K562 (cell line): Measurements from ENCODE around the gene KRTAP10-6. TPM values are rescaled to one million over a fixed set of nuclear protein-coding genes. Genes with fewer than 3 reads are reported as not detected.
A peak's percentile ranks its signal among the peaks of the same experiment; 100 is the strongest.
"Not testable (repeated sequence)": the region's sequence is repeated elsewhere in the genome, so short reads cannot be mapped to it uniquely, and the experiment has no call there.

Experiments
- ATAC-seq: fragments of 200-7000 bp; cut with Tn5 transposase; 3 replicates; pipeline ENCODE4 v1.9.1; 2020; ENCODE audit warnings: moderate library complexity
- BruUV-seq: library from RNA; stranded (reverse); fragments of 400-500 nt; replicated peaks from 2 replicates; lab custom pipeline; 2021; lab: Mats Ljungman, UMichigan
- CTCF ChIA-PET: fragments of 300-600 bp; formaldehyde crosslinking; extraction: SDS; loops from one replicate; lab custom pipeline; 2021; ENCODE audit warnings: low intra/inter-chr PET ratio; lab: Yijun Ruan, JAX
- POLR2A ChIA-PET: fragments of 300-600, 350-650 bp; sonication (Branson Sonifier 250); formaldehyde crosslinking; extraction: SDS; loops from one replicate; lab custom pipeline; 2021; ENCODE audit warnings: antibody characterized with exemption, inconsistent platforms; lab: Yijun Ruan, JAX
- DNase-seq, 4 experiments: peaks; one replicate each; pipeline versions ENCODE4 v3.0.0 to v3.0.0-alpha.2; 2011 to 2018; ENCODE audit warnings: low spot score in 3 of 4, mixed read lengths in 3 of 4; ENCODE audit errors: extremely low read depth in 1 of 4
- FAIRE-seq: peaks from 2 replicates; lab custom pipeline; 2011; peaks lifted over from hg19 to GRCh38; lab: Jason Lieb, UNC
- H2AFZ ChIP-seq: 2 replicates; pipeline ENCODE4 v1.6.0; 2011; ENCODE audit warnings: low read depth, low read length, control low read depth, inconsistent platforms
- H3K27ac ChIP-seq: fragments of 200-600 bp; 3 replicates; pipeline ENCODE4 v1.8.0; 2011; ENCODE audit warnings: low read depth, mild to moderate bottlenecking, control low read depth, inconsistent platforms, low read length, moderate library complexity, mixed read lengths; ENCODE audit errors: extremely low read depth
- H3K27me3 ChIP-seq, 2 experiments: fragments of 300-600 bp in 1 of 2; 2 replicates in 1 of 2; 3 replicates in 1 of 2; pipeline versions ENCODE4 v1.6.0 to v1.8.0; 2011; ENCODE audit warnings: inconsistent platforms in 2 of 2, low read length in 2 of 2, mild to moderate bottlenecking in 1 of 2, mixed read lengths in 1 of 2, moderate library complexity in 1 of 2; ENCODE audit not compliant: control insufficient read depth in 2 of 2, insufficient read depth in 2 of 2
- H3K36me3 ChIP-seq: fragments of 300-600 bp; 3 replicates; pipeline ENCODE4 v1.8.0; 2011; ENCODE audit warnings: mild to moderate bottlenecking, low read length, inconsistent platforms; ENCODE audit not compliant: control insufficient read depth, insufficient read depth
- H3K4me1 ChIP-seq, 2 experiments: fragments of 200-600 bp in 1 of 2; replicated peaks in 1 of 2; 2 replicates in 1 of 2; 3 replicates in 1 of 2; pipeline versions ENCODE4 v1.5.1 to v1.8.0; 2011; ENCODE audit warnings: inconsistent platforms in 2 of 2, low read length in 2 of 2, mild to moderate bottlenecking in 1 of 2, mixed read lengths in 1 of 2, moderate library complexity in 1 of 2; ENCODE audit not compliant: control insufficient read depth in 2 of 2, insufficient read depth in 2 of 2
- H3K4me2 ChIP-seq: 2 replicates; pipeline ENCODE4 v1.6.1; 2011; ENCODE audit warnings: low read length, control low read depth, inconsistent platforms, mixed read lengths; ENCODE audit not compliant: insufficient read depth
- H3K4me3 ChIP-seq: fragments of 200-600 bp; sonication (generic), shearing (Covaris generic); 2 replicates; pipeline ENCODE4 v1.5.1; 2016; ENCODE audit warnings: control low read depth, inconsistent platforms
- H3K79me2 ChIP-seq: fragments of 200-600 bp; 3 replicates; pipeline ENCODE4 v1.8.0; 2011; ENCODE audit warnings: low read length, inconsistent platforms; ENCODE audit not compliant: control insufficient read depth, insufficient read depth
- H3K9ac ChIP-seq, 2 experiments: 2 replicates each; pipeline versions ENCODE4 v1.6.0 to v1.6.1; 2011; ENCODE audit warnings: low read depth in 2 of 2, low read length in 2 of 2, control low read depth in 1 of 2, inconsistent platforms in 1 of 2, mild to moderate bottlenecking in 1 of 2, mixed read lengths in 1 of 2; ENCODE audit not compliant: insufficient read depth in 1 of 2
- H3K9me1 ChIP-seq: one replicate; pipeline ENCODE4 v1.6.0; 2011; ENCODE audit warnings: inconsistent platforms, mild to moderate bottlenecking, low read length, moderate library complexity; ENCODE audit not compliant: control insufficient read depth, insufficient read depth
- H3K9me3 ChIP-seq: replicated peaks from 2 replicates; pipeline ENCODE4 v1.5.1; 2011; ENCODE audit warnings: low read depth, low read length, inconsistent platforms; ENCODE audit not compliant: control insufficient read depth, insufficient read depth
- H4K20me1 ChIP-seq: replicated peaks from 2 replicates; pipeline ENCODE4 v1.6.1; 2011; ENCODE audit warnings: low read length, inconsistent platforms, mixed read lengths; ENCODE audit not compliant: control insufficient read depth, insufficient read depth
- ETS2 ChIP-seq: IDR thresholded peaks from 2 replicates; pipeline ENCODE4 v1.6.1; 2016; ENCODE audit warnings: borderline replicate concordance, missing genetic modification characterization, mild to moderate bottlenecking, moderate library complexity, missing compliant biosample characterization; ENCODE audit not compliant: poor library complexity, severe bottlenecking
- HDAC8 ChIP-seq: fragments of 450-650 bp; IDR thresholded peaks from 2 replicates; pipeline ENCODE4 v1.6.1; 2016; ENCODE audit warnings: mild to moderate bottlenecking, missing genetic modification characterization, moderate library complexity, missing compliant biosample characterization
- MBD2 ChIP-seq: sonication (generic); IDR thresholded peaks from 2 replicates; pipeline ENCODE4 v1.6.1; 2016; ENCODE audit warnings: low read depth, borderline replicate concordance
- PURB ChIP-seq: sonication (generic); formaldehyde crosslinking; IDR thresholded peaks from 2 replicates; pipeline ENCODE4 v1.9.0; 2021; ENCODE audit warnings: low read depth, mild to moderate bottlenecking, missing genetic modification reagents
- RNF2 ChIP-seq: sonication (generic); IDR thresholded peaks from 2 replicates; pipeline ENCODE4 v1.6.1; 2016
- SLC30A9 ChIP-seq: fragments of 250-450 bp; sonication (Bioruptor Pico); IDR thresholded peaks from 2 replicates; pipeline ENCODE4 v1.8.0; 2022; ENCODE audit warnings: mild to moderate bottlenecking, moderate library complexity
- SPI1 ChIP-seq: IDR thresholded peaks from 2 replicates; pipeline ENCODE4 v1.6.1; 2011; ENCODE audit warnings: low read depth, low read length, control low read depth, borderline replicate concordance
- TCF7 ChIP-seq: sonication (generic); IDR thresholded peaks from 2 replicates; pipeline ENCODE4 v1.6.1; 2016; ENCODE audit warnings: antibody characterized with exemption, borderline replicate concordance
- ZKSCAN3 ChIP-seq: fragments of 250-450 bp; sonication (Bioruptor Pico); IDR thresholded peaks from 2 replicates; pipeline ENCODE4 v1.4.0; 2020
- WGBS: fragments of 100-300 bp; shearing (Covaris generic); methylation state at CpG from one replicate; pipeline ENCODE4 v1.1.6; 2016; ENCODE audit warnings: low coverage, mixed read lengths; ENCODE audit not compliant: insufficient coverage; ENCODE audit errors: missing lambda C conversion rate; 5-methylcytosine and 5-hydroxymethylcytosine counted together
- in situ Hi-C: fragments of 300-500 bp; cut with MboI; formaldehyde crosslinking; loops from 4 replicates; pipeline ENCODE4 v1.15.0; 2018; ENCODE audit warnings: inconsistent platforms, mixed read lengths
- intact Hi-C: fragments of 100-400 bp; cut with micrococcal nuclease; formaldehyde crosslinking; loops from 2 replicates; pipeline ENCODE4 v1.14.2; 2022
- polyA plus RNA-seq, 8 experiments: library from polyadenylated mRNA; depleted of rRNA in 4 of 8; stranded (reverse) in 5 of 8; unstranded in 3 of 8; fragments of >200 nt; fragmentation: Nextera tagmentation in 2 of 8; fragmentation: Illumina TruSeq in 1 of 8; extraction: Ambion mirVana in 2 of 8; extraction: Trizol in 1 of 8; gene quantifications; 2 replicates each; pipeline versions ENCODE4 v1.2.1 to v1.2.3, GENCODE V29; 2011 to 2014; ENCODE audit warnings: inconsistent platforms in 1 of 8, missing spikeins in 1 of 8
- total RNA-seq, 7 experiments: library from RNA; depleted of rRNA in 6 of 7; stranded (reverse); fragments of >200 nt in 6 of 7; fragmentation: Illumina TruSeq in 2 of 7; extraction: Trizol in 2 of 7; gene quantifications; 2 replicates each; pipeline versions ENCODE4 v1.2.1 to v1.2.3, GENCODE V29; 2011 to 2021; ENCODE audit warnings: low replicate concordance in 1 of 7
- TF ChIP-seq, protein P1 (sequence below): fragments of 250-450 bp; sonication (Bioruptor Pico); IDR thresholded peaks from 2 replicates; pipeline ENCODE4 v1.5.0; 2021
- TF ChIP-seq, protein P2 (sequence below): fragments of 250-450 bp; sonication (Bioruptor Pico); IDR thresholded peaks from 2 replicates; pipeline ENCODE4 v1.5.0; 2022; ENCODE audit warnings: mild to moderate bottlenecking

KRTAP10-6 gene
- total and polyA plus RNA-seq, 9 of the 15 experiments (the other 6 are each of a cell fraction or from before 2014, with no cell fraction given): not detected

DNA sequence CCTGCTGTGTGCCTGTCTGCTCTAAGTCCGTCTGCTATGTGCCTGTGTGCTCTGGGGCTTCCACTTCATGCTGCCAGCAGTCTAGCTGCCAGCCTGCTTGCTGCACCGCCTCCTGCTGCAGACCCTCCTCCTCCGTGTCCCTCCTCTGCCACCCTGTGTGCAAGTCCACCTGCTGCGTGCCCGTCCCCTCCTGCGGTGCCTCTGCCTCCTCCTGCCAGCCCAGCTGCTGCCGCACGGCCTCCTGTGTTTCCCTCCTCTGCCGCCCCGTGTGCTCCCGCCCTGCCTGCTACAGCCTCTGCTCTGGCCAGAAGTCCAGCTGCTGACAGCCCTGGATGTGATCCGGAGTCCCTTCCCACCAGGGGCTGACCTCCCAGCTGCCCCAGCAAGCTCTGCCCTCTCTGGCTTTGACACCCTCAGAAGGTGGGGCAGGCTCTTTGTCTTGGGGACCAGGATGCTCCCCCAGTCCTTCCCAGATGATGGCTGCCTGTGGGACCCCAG lies 45.6 kb upstream of the KRTAP10-6 start:
- POLR2A ChIA-PET: interaction anchor here (0.6 to 1.0 kb wide), 2 partner anchors 12 to 15 kb away, joined by 3 read pairs; no protein-coding TSS in a partner anchor
- H3K79me2 ChIP-seq, intact Hi-C loops, DNase-seq, H4K20me1 ChIP-seq, H3K4me3 ChIP-seq, H2AFZ ChIP-seq, CTCF ChIA-PET, H3K9me3 ChIP-seq, H3K27ac ChIP-seq, H3K9me1 ChIP-seq, H3K36me3 ChIP-seq, in situ Hi-C loops, H3K4me2 ChIP-seq, FAIRE-seq, H3K4me1 ChIP-seq, H3K27me3 ChIP-seq, ATAC-seq, BruUV-seq, H3K9ac ChIP-seq: not testable (repeated sequence)
- 4% methylated on average over 7 of the region's 12 CpGs for WGBS

DNA sequence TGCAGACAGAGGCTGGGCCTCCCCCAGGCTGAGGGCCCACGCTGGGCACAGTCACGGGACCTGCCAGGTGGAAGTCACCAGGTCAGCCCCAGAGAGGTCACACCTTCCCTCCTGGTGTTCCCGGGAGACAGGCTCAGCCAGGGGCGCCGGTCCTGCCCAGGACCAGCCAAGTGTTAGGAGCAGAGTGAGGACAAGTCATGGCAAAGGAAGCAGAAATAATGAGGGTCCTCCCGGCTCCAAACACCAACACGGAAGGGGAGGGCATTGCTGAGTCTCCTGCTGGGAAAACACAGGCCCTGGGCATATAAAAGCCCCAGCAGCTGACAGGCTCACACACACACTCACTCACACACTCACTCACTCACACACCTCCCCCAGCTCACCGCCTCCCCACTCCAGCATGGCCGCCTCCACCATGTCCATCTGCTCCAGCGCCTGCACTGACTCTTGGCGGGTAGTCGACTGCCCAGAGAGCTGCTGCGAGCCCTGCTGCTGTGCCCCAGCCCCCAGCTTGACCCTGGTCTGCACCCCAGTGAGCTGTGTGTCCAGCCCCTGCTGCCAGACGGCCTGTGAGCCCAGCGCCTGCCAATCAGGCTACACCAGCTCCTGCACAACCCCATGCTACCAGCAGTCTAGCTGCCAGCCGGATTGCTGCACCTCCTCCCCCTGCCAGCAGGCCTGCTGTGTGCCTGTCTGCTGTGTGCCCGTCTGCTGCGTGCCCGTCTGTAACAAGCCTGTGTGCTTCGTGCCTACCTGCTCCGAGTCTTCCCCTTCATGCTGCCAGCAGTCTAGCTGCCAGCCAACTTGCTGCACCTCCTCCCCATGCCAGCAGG lies 44.9 kb upstream of the KRTAP10-6 start, which contains the start of gene KRTAP10-10:
TSS of gene KRTAP10-10 (plus strand) at position 339 of the 833 bp plus-strand sequence. CDS start at position 401, 62 bp downstream.
- no peak within 1 kb of the TSS for H3K4me3 ChIP-seq
- H3K36me3 ChIP-seq: no peaks in the 10 kb centered on the region
- peaks cover 0 to 6% of the 10 kb centered on the region in 2 experiments; a peak in 2 of 5 replicates for H3K27me3 ChIP-seq
- no peaks in the 10 kb centered on the region for H4K20me1 ChIP-seq
- H3K27ac ChIP-seq: no peak within 1 kb of the TSS
- POLR2A ChIA-PET: interaction anchor here (0.6 kb wide), 2 partner anchors 12 to 13 kb away, joined by 3 read pairs; no protein-coding TSS in a partner anchor
- H2AFZ ChIP-seq: no peak within 1 kb of the TSS
- in situ Hi-C loops: no loop called here
- no peaks in the 10 kb centered on the region for H3K9me3 ChIP-seq
- BruUV-seq: no TSS peak
- no peaks in the 10 kb centered on the region for H3K9me1 ChIP-seq
- WGBS: 0% methylated on average over 21 of the region's 21 CpGs
- FAIRE-seq: no peak
- peaks cover 0 to 3% of the 10 kb centered on the region in 2 experiments; a peak in 2 of 5 replicates for H3K4me1 ChIP-seq
- ATAC-seq: peak; percentile 36; the same call in 1 of the 3 replicates
- intact Hi-C loops: no loop called here
- H3K79me2 ChIP-seq: no peaks in the 10 kb centered on the region
- no peak within 1 kb of the TSS; a peak in 1 of 4 replicates for H3K9ac ChIP-seq
- H3K4me2 ChIP-seq: no peak within 1 kb of the TSS
- CTCF ChIA-PET: no interaction called here
- no peak for DNase-seq
- TF ChIP-seq ETS2 (tag) (no peak), ZKSCAN3 (CRISPR knock-in tag) (no peak), TCF7 (no peak), HDAC8 (tag) (no peak), SPI1 (no peak), MBD2 (no peak), PURB (CRISPR knock-in tag) (no peak), SLC30A9 (CRISPR knock-in tag) (no peak), RNF2 (no peak)
- TF ChIP-seq, protein P1, sequence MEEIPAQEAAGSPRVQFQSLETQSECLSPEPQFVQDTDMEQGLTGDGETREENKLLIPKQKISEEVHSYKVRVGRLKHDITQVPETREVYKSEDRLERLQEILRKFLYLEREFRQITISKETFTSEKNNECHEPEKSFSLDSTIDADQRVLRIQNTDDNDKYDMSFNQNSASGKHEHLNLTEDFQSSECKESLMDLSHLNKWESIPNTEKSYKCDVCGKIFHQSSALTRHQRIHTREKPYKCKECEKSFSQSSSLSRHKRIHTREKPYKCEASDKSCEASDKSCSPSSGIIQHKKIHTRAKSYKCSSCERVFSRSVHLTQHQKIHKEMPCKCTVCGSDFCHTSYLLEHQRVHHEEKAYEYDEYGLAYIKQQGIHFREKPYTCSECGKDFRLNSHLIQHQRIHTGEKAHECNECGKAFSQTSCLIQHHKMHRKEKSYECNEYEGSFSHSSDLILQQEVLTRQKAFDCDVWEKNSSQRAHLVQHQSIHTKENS (CRISPR knock-in tag): no peak
- TF ChIP-seq, protein P2, sequence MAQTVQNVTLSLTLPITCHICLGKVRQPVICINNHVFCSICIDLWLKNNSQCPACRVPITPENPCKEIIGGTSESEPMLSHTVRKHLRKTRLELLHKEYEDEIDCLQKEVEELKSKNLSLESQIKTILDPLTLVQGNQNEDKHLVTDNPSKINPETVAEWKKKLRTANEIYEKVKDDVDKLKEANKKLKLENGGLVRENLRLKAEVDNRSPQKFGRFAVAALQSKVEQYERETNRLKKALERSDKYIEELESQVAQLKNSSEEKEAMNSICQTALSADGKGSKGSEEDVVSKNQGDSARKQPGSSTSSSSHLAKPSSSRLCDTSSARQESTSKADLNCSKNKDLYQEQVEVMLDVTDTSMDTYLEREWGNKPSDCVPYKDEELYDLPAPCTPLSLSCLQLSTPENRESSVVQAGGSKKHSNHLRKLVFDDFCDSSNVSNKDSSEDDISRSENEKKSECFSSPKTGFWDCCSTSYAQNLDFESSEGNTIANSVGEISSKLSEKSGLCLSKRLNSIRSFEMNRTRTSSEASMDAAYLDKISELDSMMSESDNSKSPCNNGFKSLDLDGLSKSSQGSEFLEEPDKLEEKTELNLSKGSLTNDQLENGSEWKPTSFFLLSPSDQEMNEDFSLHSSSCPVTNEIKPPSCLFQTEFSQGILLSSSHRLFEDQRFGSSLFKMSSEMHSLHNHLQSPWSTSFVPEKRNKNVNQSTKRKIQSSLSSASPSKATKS (CRISPR knock-in tag): no peak
